ENCODE data around the gene UNC119B.

The UNC119B gene

DNA sequence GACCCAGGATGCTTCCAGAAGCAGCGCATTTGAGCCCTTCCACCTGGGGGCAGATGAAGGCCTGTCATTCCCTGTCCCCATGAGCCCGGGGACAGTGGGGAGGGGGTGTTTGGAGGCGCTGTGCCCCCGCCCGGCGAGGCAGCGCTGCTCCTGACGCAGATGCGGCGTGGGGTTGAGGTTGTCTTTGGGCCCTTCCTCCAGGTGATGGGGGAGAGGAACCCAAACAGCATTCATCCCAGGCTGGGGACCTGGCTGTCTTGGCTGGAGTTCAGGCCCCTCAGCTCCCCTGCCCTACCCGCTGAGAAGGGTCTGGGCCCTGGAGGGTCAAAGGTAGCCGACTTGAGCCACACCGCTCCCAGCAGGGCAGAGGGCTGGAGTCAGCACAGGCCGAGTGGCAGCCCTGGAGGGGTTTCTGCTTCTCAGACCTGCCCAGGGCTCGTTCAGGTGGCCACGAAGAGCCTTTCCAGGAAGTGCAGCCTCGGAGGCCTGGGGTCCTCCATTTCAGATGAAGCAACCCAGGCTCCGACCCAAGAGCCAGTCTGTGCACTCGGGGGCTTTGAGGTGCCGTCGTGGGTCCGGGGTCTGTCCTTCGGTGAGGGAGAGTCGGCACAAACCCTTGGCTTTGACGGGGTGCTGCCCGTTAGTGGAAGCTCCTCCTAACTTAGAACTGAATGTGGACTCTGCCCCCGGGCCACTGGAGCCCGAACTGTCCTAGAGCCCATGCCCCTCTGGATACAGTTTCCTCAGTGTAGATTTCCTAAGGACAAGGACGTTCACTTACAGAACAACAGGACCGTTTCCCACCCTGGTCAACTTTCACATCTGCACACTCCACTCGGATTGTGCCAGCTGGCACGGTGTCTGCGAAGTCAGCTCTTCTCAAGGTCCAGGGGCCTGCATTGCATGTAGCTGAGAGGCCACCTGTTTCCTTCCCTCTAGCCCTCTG lies 31.5 kb downstream of the UNC119B start:
- no peak for FAIRE-seq

DNA sequence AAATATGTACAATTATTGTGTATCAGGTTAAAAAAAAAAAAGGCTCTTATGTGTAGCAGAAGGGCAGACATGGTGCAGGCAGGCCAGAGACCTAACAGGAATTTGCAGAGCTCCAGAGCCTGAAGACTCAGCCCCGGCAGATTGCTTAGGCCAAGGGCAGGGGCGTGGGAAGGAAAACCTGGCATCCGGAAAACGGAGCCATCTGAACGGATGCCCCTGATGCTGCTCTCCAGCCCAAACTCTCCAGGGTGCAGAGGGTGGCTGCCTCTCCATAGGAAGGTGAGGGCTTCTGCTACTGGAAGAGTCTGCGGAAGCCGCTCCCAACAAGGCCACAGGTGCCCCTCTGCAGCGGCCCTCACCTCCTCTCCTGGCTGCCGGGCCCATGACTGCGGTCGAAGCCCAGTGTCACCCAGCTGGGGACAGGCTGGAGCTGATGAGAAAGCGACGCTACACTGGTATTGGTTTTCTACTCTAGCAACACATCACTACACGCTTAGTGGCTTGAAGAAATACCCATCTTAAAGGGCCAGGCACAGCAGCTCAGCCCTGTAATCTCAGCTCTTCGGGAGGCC lies 34.8 kb downstream of the UNC119B start:
- FAIRE-seq: no peak

DNA sequence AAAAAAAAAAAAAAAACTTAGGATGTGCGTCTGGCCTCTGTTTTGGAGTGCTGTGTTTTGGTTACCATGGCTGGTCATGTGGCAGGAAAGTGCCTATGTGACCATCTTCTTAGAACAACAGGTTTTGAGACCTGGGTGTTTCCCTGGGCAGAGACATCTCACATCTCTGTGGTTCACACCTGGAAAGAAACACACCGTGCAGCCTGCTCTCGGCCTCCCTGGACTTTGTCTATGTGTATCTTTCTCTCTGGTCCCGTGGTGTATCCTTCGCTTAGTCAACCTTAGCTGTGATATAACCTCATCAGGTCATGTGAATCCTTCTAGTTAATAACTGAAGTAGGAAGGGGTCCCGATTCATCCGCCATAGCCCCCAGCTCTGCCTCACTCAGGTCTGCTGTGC lies 38.0 kb downstream of the UNC119B start:
- FAIRE-seq: no peak

DNA sequence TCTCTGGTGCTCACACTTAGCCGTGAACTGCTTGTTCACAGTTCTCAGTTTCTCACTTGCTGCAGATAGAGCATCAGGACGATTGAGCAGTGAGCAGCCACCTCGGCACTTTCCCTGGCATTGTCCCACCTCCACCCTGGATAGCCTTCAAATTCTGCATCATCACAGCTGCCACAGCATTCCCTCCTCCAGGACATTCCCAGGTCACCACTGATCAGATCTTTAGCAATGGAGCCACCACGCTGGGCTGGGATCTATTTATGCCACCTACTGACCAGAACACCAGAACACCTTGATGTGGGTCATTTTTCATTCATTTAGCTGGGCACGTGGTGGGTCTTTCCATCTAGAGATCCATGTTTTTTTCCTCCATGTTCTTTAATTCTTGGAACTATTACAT lies 39.0 kb downstream of the UNC119B start:
- FAIRE-seq: no peak

DNA sequence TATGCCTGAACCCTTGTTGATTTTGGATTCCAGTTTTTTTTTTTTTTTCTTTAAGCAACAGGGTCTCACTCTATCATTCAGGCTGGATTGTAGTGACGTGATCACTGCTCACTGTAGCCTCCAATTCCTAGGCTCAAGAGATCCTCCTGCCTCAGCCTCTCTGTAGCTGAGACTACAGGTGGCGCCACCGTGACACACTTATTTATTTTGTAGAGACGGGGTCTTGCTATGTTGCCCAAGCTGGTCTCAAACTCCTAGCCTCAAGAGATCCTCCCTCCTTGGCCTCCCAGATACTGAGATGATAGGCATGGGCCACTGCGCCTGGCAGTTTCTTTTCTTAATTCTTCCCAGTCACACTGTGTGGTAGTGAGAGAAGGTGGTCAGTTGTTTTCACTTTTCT lies 40.5 kb downstream of the UNC119B start:
- no peak for FAIRE-seq

DNA sequence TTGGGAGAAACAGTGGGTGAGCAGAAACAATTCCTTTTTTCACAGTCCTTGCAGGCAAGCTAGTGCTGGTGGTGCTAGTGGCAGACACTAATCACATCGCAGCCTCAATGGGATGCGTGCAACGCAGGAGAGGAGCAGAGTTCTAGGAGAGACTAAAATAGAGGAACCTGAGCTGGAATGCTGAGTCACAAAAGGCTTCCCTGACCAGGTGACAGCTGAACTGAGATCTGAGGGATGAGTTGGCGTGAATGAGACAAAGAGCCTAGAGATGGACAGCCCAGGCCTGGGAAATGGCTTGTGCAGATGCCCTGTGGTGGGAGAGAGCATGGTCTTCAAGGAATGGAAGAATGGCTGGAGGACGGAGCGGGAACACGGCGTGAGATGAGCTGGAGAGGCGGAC lies 41.1 kb downstream of the UNC119B start:
- FAIRE-seq: no peak

DNA sequence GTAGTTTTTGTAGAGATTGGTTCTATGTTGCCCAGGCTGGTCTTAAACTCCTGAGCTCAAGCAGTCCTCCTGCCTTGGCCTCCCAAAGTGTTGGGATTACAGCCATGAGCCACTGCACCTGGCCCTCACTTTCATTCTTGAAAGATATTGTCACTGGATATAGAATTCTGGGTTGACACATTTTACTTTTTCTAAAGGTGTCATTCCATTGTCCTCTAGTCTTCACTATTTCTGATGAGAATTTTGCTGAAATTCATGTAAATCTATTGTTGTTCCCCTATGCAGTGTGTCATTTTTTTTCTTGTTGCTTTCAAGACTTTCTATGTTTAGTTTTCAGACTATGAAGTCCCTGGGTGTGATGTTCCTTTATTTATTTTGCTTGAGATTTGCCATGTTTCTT lies 44.5 kb downstream of the UNC119B start:
- no peak for FAIRE-seq

DNA sequence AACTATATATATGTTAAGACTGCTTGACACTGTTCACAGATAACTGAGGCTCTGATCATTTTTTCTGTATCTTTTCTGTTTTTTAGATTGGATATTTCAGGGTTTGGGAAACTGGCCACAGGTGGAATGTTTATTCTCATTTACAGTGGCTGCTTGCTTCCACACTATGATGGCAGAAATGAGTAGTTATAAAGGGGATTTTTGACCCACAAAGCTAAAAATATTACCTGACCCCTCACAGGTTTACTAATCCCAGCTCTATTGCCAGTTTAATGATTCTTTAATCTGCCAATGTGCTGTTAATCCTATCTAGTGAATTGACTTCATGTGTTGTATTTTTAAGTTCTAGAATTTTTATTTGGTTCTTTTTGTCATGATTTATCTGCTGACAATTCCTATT lies 45.0 kb downstream of the UNC119B start:
- FAIRE-seq: no peak

DNA sequence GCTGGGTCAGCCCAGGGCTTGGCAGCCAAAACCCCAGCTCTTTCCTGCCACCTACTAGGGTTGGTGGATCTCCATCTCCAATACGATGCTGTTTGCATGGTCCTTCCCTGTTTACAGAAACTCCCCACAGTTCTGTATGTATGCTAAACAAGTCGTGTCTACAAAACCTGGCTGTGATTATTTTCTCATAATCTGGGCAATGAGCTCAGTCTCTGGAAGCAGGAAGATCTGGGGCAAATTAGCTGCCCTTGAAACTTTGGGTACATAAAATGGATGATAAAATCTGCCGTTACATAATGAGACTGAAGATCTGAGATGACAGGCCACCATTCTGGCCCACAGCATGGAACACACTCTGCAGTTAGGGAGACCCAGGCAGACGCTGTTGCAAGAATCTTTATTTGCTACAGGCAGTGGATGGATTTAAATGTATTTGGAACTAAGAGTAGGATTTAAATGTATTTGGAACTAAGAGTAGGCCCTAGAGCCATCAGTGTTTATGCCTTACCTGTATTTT lies 47.0 kb downstream of the UNC119B start:
- FAIRE-seq: no peak

DNA sequence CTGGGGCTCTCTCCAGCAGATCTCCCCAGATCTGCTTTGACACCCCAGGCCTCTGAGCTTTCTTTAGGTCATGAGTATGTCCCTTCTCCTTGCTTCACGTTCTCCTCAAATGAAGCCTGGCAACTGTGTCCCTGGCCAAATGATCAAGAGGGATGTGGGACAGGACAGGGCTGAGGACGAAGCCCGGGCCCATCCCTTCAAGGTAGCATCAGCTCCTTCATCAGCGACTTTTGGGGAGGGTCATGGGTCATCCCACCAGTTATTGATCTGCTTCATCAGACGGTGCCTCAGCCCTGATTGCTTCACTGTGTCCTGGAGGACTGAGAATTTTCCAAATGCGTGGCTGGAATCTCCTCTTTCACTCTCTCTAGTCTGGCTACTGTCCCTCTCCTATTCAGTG lies 47.7 kb downstream of the UNC119B start:
- FAIRE-seq: no peak

DNA sequence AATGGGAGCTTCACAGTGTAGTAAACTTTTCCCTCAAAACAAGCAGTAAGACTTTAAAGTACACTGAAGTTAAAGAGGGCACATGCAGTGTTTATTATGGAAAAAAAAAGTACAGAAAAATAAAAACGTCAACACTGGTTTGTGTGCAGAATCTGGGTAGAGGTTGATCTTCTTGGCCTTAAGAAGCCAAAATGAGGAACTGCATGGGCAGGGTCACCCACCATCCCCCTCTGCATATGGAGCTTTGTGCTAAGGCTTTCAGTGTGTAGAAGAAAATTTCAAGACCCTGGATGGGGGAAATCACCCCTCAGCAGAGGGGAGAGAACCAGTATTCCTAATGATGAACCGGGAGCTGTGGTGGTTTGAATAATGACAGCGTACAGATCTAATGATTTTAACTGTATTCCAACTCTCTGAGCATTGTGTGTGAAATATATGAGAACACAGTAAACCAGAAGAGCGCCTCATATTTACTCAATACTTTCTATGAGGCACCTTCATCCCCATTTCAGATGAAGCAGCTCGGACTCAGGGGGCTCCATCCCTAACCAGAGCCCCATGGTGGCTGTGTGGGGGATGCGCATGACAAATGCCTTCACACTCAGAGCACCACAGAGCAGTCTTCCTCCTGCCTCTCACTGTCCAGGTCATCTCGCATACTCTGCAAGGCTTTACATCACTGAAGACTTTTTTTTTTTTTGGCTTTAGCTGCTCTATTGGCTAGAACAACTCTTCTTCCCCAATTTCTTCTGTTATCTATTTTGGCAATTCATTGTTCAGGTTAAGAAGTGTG lies 48.7 kb downstream of the UNC119B start:
- no peak for FAIRE-seq

DNA sequence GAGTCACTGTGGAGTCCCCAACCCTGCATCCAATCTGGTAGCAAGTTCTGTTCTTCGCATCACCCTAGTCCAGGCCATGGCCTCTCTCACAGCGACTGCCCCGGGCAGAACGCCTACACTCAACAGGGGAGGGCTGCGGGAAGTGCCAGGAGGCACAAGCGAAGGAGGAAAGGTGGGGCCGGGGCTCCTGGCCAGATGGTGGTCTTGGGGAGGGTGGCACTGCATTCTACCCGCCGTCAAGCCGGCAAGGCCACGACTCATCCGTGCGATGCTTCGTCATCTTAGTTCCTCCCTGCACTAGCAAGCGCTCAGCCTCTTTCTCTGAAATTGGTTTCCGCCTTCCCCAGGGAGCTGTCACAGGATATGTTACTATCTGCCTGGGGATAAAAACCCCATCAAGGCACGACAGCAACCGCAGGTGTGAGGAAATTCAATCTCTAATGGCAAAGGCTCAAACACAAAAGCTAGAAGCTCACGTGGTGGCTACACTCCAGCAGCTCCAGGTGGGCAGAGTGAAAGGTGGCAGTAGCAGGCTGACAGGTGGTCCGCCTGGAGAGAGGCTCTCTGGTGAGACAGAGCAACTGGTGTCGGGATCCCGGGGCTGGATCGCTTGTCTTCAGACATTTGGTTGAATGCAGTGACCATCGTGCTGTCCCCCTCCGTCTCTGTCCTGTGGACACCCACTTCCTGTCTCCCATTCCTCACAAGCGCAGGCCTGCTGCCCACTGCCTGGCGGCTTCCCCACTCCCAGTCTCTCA lies 49.5 kb downstream of the UNC119B start:
- FAIRE-seq: no peak

DNA sequence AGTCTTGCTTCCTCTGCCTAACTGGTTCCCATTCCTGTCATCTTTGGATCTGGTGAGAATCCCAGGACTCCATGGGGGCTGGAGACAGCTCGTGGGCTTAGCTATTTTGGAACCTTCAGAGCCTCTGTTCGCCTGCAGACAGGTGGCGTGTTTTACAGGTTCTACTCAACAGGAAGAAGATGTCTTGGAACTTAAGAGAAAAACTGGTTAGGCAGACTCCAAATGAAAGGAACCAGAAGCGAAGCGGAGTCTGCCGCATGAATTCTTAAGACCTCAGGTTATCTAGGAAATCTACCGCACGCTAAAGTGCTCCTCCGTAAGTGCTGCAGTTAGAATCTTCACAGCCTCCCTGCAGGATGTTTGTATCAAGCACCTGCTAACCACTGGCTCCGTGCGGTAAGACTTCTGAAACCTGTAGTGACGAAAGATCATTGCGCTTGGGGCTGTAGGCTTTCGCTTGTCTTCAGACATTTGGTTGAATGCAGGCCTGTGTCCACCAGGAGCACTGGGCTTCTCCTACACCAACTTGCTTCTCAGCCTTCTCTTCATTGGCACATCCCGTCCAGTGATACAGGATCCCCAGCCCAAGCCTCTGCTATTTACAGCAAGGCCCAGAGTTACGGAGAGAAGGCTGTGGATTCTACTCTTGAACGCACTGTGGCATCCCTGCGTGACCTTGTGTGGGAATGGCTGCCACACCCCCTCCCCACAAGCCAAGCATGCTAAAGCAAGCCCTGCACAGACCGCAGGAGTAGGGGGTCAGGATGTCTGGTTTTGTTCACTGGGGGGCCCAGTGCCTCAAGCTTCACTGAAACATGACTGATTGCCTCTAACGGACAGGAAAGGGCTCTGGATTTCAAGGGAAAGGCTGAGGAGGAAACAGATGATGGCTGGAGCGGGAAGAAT lies 50.3 kb downstream of the UNC119B start:
- FAIRE-seq: no peak

DNA sequence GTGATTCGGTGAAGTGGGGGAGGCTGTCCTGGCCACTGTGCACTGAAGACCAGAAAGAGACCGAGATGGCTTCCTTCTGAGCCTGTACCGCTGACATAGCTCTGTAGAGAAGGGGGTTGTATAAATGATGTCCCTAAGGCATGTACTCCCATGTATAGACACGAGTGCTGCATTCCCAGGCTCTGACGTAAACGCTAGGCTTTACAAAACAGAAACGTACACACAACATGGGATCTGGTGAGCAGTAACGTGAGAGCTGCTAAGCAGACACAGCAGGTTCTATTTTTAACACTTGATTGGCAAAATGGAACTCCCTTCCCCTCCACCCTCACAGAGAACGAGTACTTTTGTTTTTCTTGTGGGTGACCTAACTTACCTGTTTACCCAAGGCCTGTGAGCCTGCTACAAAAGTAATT lies 51.3 kb downstream of the UNC119B start:
- no peak for FAIRE-seq

DNA sequence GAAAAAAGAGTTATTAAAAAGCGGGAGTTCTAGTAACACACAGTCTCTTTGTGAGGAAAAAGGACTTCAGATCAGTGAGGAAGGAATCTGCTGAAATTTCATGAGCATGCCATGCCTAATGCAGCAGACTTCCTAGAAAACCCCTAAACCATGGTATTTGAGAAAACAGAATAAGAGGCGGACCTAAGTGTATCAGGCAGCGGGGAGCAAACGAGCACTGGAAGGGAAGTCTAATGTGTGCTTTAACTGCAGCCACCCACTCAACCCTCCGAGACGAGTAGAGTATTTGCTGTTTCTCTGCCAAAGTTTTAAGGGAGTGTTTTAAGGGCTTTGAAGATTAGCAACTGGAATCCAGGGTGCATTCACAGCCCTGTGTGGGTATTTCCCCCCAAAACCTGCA lies 51.8 kb downstream of the UNC119B start:
- FAIRE-seq: no peak

DNA sequence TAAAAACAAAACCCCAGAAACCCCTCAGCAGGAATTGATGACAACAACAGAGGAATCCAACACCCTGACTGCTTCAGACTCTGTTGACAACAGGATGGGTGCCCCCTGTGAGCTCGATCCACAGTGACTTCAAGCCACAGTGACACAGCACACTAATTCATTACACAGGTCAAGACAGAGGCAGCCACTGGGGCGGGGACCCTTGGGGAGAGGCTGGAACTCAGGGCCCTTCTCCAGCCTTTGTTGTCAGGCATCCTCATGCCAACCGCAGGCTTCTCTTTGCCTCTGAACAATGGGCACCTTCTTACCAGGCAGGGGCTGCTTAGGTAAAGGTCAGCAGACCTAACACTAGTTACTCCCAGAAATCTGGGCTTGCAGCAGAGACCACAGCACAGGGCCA lies 53.0 kb downstream of the UNC119B start:
- FAIRE-seq: no peak

DNA sequence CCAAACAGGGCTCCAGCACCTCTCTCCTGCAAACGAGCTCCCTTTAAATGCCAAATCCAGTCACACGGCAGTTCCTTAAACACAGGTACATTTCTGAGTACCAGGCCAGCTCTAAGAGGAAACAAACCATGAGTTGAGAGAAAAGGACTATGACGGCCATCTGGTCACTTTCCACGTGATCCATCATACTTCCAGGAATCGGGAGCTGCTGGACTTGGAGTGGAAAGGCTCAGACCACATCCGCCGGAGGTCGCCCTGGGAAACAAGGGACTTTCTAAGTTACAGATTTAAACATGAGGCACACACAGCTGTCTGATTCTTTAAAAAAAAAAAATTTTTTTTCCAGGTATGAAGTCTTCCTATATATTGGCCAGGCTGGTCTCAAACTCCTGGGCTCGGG lies 54.6 kb downstream of the UNC119B start:
- no peak for FAIRE-seq

DNA sequence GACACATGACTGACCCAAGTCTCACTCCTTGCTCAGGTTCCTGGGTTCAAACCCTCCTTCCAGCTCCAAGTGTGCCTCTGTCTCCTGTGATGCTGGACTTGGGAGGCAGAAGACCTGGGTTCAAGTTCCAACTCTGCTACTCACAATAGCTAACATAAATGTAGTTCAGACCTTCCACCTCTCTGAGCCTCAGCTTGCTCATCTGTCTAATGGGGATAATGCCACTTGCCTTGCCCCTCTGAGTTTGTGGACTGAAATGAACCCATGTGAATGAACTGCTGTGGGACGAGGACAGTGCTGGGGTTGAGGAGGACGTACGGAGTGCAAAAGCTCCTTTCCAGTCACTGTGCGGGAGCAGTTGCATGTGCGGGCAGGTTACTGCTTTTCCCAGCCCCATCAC lies 56.3 kb downstream of the UNC119B start:
- no peak for FAIRE-seq

DNA sequence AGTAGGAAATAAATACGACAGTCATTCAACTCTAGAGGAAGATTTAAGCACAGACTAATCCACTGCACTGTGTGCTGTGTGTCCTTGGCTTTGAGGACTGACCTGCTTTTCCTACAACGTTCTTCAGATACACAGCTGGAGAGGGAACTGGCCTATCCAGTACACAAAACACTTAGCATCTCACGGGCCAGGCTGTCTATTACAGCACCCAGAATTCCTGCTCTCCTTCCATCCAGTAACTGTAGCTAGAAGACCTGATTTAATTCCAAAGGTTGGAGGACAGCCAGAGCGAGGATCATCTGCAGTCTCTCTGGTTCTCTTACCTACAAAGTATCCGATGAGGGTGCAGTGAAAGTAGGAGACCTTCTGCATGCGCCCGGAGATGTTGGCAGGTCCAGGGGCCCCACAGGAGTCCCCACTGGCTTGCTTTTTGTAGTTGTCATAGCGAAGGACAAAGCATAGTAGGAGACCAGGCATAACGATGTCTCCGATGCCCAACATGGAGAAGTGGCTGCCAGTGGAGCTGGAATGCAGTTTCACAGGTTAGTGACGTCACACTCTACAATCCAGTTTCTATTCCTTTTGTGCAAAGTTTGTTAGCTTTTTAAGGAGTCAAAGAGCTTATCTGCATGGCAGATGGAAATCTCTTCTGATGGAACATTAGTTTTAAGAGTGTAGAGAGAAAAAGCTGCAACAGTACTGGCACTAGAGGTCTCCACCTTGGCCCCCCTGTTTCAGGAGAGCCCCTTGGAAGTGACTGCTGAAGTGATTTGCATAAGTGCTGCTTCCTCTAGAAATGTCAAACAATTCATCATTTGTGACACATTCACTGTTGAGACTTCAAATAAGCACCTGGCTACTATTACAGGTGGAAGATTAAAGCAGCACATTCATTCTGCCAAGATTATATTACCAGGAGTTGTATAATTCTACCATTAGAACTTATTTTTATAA lies 57.1 kb downstream of the UNC119B start:
- no peak for FAIRE-seq

DNA sequence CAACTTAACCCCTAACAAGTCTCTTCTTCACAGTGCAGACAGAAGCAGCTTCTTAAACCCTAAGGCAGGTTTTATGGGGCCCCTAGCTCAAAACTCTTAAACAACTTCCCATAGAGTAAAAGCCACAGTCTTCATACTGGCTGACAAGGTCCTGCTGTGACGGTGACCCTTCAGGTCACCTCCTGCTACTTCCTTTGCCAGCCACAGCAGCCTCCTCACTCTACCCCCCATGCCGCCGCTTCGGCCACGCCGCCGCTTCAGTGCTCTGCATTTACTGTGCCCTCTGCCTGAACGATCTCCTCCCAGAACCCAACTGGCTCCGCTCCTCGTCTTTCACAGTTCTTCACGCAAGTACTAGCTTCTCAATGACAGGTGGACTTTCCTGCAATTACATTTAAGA lies 60.8 kb downstream of the UNC119B start:
- no peak for FAIRE-seq

All from G401.6 (cell line).